Coronary artery (tissue), 2 donors: ENCODE measurements around the gene FMC1.

Experiments used
- DNase-seq: peaks from one replicate; pipeline ENCODE4 v3.0.0-alpha.2; 2017; ENCODE audit warnings: low spot score
- H3K27ac ChIP-seq, 2 donors: fragments of 200-600 bp; sonication (generic); one replicate each; pipeline ENCODE4 v1.5.1; 2016 to 2019
- H3K4me3 ChIP-seq: fragments of 200-600 bp; sonication (generic); 2 replicates; pipeline ENCODE4 v1.5.1; 2016; ENCODE audit warnings: mild to moderate bottlenecking, moderate library complexity
- CTCF ChIP-seq: fragments of 200-600 bp; sonication (generic); IDR thresholded peaks from one replicate; pipeline ENCODE4 v1.5.1; 2019; ENCODE audit warnings: antibody characterized with exemption

The FMC1 gene

GRCh38 chr7:139362981-139363380 lies 21.8 kb downstream of the FMC1 start:
- no peak for DNase-seq
- peak overlapping the region; percentile 38 for H3K4me3 ChIP-seq
- TF ChIP-seq CTCF: no peak
- no peak overlapping the region for H3K27ac ChIP-seq

- DNase-seq: no peak
- H3K4me3 ChIP-seq: no peak overlapping the region
- no peak overlapping the region for H3K27ac ChIP-seq
- TF ChIP-seq CTCF: no peak
Measured at GRCh38 chr7:139365336-139365735, 24.2 kb downstream of the FMC1 start.

- no peak for DNase-seq
- Histone ChIP-seq H3K4me3 (no peak overlapping the region), H3K27ac (no peak overlapping the region)
- TF ChIP-seq CTCF: no peak
Measured at GRCh38 chr7:139366400-139366799, 25.3 kb downstream of the FMC1 start.

- no peak for DNase-seq
- TF ChIP-seq CTCF: no peak
- H3K4me3 ChIP-seq: no peak overlapping the region
- H3K27ac ChIP-seq: no peak overlapping the region
Measured at GRCh38 chr7:139367438-139368155, 26.5 kb downstream of the FMC1 start.

GRCh38 chr7:139370301-139370942 lies 29.3 kb downstream of the FMC1 start:
- no peak for DNase-seq
- Histone ChIP-seq H3K4me3 (no peak overlapping the region), H3K27ac (no peak overlapping the region)
- TF ChIP-seq CTCF: no peak

GRCh38 chr7:139370943-139371313 lies 29.8 kb downstream of the FMC1 start:
- DNase-seq: no peak
- no peak overlapping the region for H3K4me3 ChIP-seq
- no peak for TF ChIP-seq CTCF
- H3K27ac ChIP-seq: no peak overlapping the region

- no peak overlapping the region for H3K4me3 ChIP-seq
- TF ChIP-seq CTCF: no peak
- no peak overlapping the region for H3K27ac ChIP-seq
- DNase-seq: no peak
Measured at GRCh38 chr7:139374246-139374645, 33.1 kb downstream of the FMC1 start.
